ENCODE data around the gene PHB1. TPM values are rescaled to one million over a fixed set of nuclear protein-coding genes. Genes with fewer than 3 reads are reported as not detected.

Gene PHB1
- total RNA-seq, 1 donor from 2014 or later = 184 TPM

- Mint-ChIP-seq H3K4me3 (no peak overlapping the region), H3K9me3 (no peaks in the 10 kb centered on the region), H3K36me3 (ENCODE audit: low read depth) (no peaks in the 10 kb centered on the region), H3K4me1 (peaks cover 10% of the 10 kb centered on the region), H3K27me3 (peaks cover 35% of the 10 kb centered on the region), H3K27ac (no peak overlapping the region)
- POLR2A ChIA-PET = no interaction called here
- DNase-seq (no peak), ATAC-seq (ENCODE audit: low read depth) (no peak)
- CTCF ChIA-PET = no interaction called here
- intact Hi-C loops (cut with micrococcal nuclease) = no loop called here
- no peak for TF ChIP-seq CTCF (IDR thresholded peaks at IDR 0.05)
Observed at GRCh38 chr17:49440581-49440980, 25.9 kb upstream of the PHB1 start.

- Mint-ChIP-seq H3K4me1 (peaks cover 10% of the 10 kb centered on the region), H3K9me3 (no peaks in the 10 kb centered on the region), H3K27me3 (peaks cover 32% of the 10 kb centered on the region), H3K4me3 (no peak overlapping the region), H3K27ac (no peak overlapping the region), H3K36me3 (ENCODE audit: low read depth) (no peaks in the 10 kb centered on the region)
- TF ChIP-seq CTCF (IDR thresholded peaks at IDR 0.05) = no peak
- POLR2A ChIA-PET = interaction anchor here (0.6 kb wide), 1 partner anchor 18 kb away, joined by 9 read pairs; no protein-coding TSS in a partner anchor
- CTCF ChIA-PET = interaction anchor here (0.9 kb wide), 1 partner anchor 116 kb away, joined by 4 read pairs; no protein-coding TSS in a partner anchor
- intact Hi-C loops (cut with micrococcal nuclease) = no loop called here
- no peak for ATAC-seq (ENCODE audit: low read depth)
- no peak for DNase-seq
Observed at GRCh38 chr17:49439673-49440571, 25.2 kb upstream of the PHB1 start.

DNA sequence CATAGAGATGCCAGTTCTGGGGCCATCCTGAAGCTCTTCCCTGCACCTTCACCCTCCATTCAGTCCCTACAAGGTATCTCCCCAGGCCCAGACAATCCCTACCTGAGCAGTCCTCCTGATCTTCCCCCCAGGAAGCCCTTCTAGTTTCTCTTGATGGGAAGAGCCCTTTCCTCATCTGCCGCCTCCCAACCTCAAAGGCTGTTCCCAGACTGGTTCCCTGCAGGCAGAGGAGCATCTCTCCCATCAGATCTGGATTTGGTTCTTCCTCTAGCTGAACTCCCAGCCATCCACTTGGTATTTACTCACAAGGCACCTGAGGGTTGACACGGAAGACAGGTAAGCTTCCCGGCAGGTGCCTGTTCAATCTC lies 24.6 kb upstream of the PHB1 start:
- Mint-ChIP-seq H3K27ac (no peak overlapping the region), H3K27me3 (peaks cover 31% of the 10 kb centered on the region), H3K36me3 (ENCODE audit: low read depth) (no peaks in the 10 kb centered on the region), H3K4me3 (peak overlapping the region; percentile 36), H3K9me3 (no peaks in the 10 kb centered on the region), H3K4me1 (peaks cover 10% of the 10 kb centered on the region)
- intact Hi-C loops (cut with micrococcal nuclease) = no loop called here
- no peak for DNase-seq
- ChIA-PET CTCF (interaction anchor here (0.9 kb wide), 1 partner anchor 117 kb away, joined by 4 read pairs; no protein-coding TSS in a partner anchor), POLR2A (interaction anchor here (0.6 kb wide), 1 partner anchor 18 kb away, joined by 9 read pairs; no protein-coding TSS in a partner anchor)
- no peak for TF ChIP-seq CTCF (IDR thresholded peaks at IDR 0.05)
- ATAC-seq (ENCODE audit: low read depth) = no peak

DNA sequence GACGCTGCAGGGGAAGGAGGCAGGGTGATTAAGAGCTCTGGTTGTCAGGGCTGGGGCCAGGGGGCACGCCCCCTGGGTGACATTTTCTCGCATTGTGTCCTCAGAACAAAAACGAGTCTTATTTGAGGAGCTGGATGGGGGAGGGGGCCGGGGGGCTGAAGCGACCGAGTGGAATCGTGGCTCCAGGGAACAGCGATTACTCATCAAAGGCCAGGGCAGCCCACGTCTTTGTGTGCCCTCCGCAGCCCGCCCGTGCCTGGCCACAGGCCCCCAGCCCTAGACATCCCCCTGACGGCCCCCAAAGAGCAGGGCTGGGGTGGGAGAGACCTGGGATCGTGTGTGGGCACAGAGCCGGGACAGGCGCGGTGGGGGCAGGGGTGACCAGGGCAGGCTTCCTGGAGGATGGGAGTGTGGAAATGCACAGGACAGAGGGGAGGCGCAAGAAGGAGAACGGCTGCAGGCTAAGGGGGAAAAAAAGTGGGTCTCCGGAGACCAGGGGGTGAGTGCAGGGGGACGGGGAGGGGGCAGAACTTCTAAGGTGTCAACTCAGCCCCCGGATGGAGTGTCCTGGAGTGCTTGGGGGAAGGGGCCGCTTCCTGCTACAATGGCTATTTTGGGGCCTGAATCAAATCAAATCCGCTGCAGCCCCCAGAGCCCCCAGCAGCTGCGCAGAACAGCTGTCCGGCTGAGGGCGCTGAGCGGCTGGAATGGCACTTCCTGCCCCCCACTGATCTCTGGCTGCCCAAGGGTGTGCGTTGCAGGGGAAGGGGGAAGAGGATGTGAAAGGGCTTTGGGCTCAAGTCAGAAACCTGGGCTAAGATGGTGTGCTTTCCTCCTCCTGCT lies 24.0 kb upstream of the PHB1 start:
- H3K4me3 Mint-ChIP-seq = peak overlapping the region; percentile 36
- no peak for TF ChIP-seq CTCF (IDR thresholded peaks at IDR 0.05)
- ATAC-seq (ENCODE audit: low read depth) (peak; percentile 73), DNase-seq (no peak)
- ChIA-PET POLR2A (interaction anchor here (0.6 kb wide), 1 partner anchor 19 kb away, joined by 9 read pairs; no protein-coding TSS in a partner anchor), CTCF (interaction anchor here (1.2 to 1.5 kb wide), 2 partner anchors 30 to 118 kb away, joined by 3 to 7 read pairs; no protein-coding TSS in a partner anchor)
- H3K36me3 Mint-ChIP-seq (ENCODE audit: low read depth) = no peaks in the 10 kb centered on the region
- H3K27ac Mint-ChIP-seq = no peak overlapping the region
- H3K4me1 Mint-ChIP-seq = peaks cover 10% of the 10 kb centered on the region
- H3K27me3 Mint-ChIP-seq = peaks cover 25% of the 10 kb centered on the region
- intact Hi-C loops (cut with micrococcal nuclease) = no loop called here
- no peaks in the 10 kb centered on the region for H3K9me3 Mint-ChIP-seq

Data from activated B cell treated with CpG ODN at 0.5 μM for 24 hours (primary cell).